HG03025 (cell line): ENCODE data around the gene TPRG1.
A peak's percentile ranks its signal among the peaks of the same experiment; 100 is the strongest.

Experiments used
- ATAC-seq: cut with Tn5 transposase; IDR thresholded peaks from one replicate; pipeline ENCODE4 v1.9.1; 2021; ENCODE audit warnings: mild to moderate bottlenecking, moderate library complexity; ENCODE audit not compliant: unreplicated experiment, low FRiP score

The TPRG1 gene

GRCh38 chr3:189171707-189172106 is at the start of gene TPRG1:
TPRG1 (plus strand) TSS chr3:189171971; CDS start chr3:189207385, 35,414 bp downstream.
- ATAC-seq, result no peak

GRCh38 chr3:189122110-189122509 is 49.7 kb upstream of the TPRG1 start:
- ATAC-seq, result no peak

- ATAC-seq, result no peak
Observed at GRCh38 chr3:189122526-189123205, 49.1 kb upstream of the TPRG1 start.

GRCh38 chr3:189123595-189124387 is 48.0 kb upstream of the TPRG1 start:
- ATAC-seq, result no peak

- ATAC-seq, result peak; percentile 88
Observed at GRCh38 chr3:189132231-189132671, 39.5 kb upstream of the TPRG1 start.

GRCh38 chr3:189132839-189133238 is 38.9 kb upstream of the TPRG1 start:
- ATAC-seq, result no peak

GRCh38 chr3:189133768-189134167 is 38.0 kb upstream of the TPRG1 start:
- ATAC-seq, result no peak

- ATAC-seq, result no peak
Observed at GRCh38 chr3:189137416-189137815, 34.4 kb upstream of the TPRG1 start.

- ATAC-seq, result no peak
Observed at GRCh38 chr3:189138901-189139610, 32.7 kb upstream of the TPRG1 start.

GRCh38 chr3:189139611-189139940 is 32.2 kb upstream of the TPRG1 start:
- no peak for ATAC-seq

- ATAC-seq, result no peak
Observed at GRCh38 chr3:189142527-189142926, 29.2 kb upstream of the TPRG1 start.

- ATAC-seq, result no peak
Observed at GRCh38 chr3:189143321-189143720, 28.4 kb upstream of the TPRG1 start.

GRCh38 chr3:189143771-189144170 is 28.0 kb upstream of the TPRG1 start:
- ATAC-seq, result no peak

GRCh38 chr3:189144645-189145044 is 27.1 kb upstream of the TPRG1 start:
- no peak for ATAC-seq

- ATAC-seq, result no peak
Observed at GRCh38 chr3:189146848-189147247, 24.9 kb upstream of the TPRG1 start.

GRCh38 chr3:189148081-189148507 is 23.7 kb upstream of the TPRG1 start:
- ATAC-seq, result peak; percentile 76

GRCh38 chr3:189149203-189149602 is 22.6 kb upstream of the TPRG1 start:
- ATAC-seq, result no peak

- no peak for ATAC-seq
Observed at GRCh38 chr3:189157232-189158007, 14.4 kb upstream of the TPRG1 start.

GRCh38 chr3:189158034-189158433 is 13.7 kb upstream of the TPRG1 start:
- ATAC-seq, result no peak

GRCh38 chr3:189160519-189161309 is 11.1 kb upstream of the TPRG1 start:
- ATAC-seq, result no peak
